ENCODE measurements around the gene FKBP15. TPM values are rescaled to one million over a fixed set of nuclear protein-coding genes. Genes with fewer than 3 reads are reported as not detected.

FKBP15 gene
- total RNA-seq, 1 experiment from 2014 or later = 18.5 TPM

GRCh38 chr9:113155911-113156588, 65.0 kb downstream of the FKBP15 start:
- H3T11ph ChIP-seq (ENCODE audit: low read length) = no peak overlapping the region
- no peaks in the 10 kb centered on the region for H3K79me2 ChIP-seq (ENCODE audit: insufficient read depth, low read length)
- H3K14ac ChIP-seq (ENCODE audit: insufficient read depth, low read length) = no peak overlapping the region
- H4K5ac ChIP-seq (ENCODE audit: insufficient read length, low read depth, low read length) = no peak overlapping the region
- no peak overlapping the region for H2AK5ac ChIP-seq (ENCODE audit: insufficient read length, low read length)
- H3K27me3 ChIP-seq (ENCODE audit: insufficient read depth, low read length) = peaks cover 2% of the 10 kb centered on the region
- peaks cover 3% of the 10 kb centered on the region for H3K23me2 ChIP-seq (ENCODE audit: insufficient read length, low read depth, low read length, poor library complexity, severe bottlenecking)
- H3K9me3 Mint-ChIP-seq = no peaks in the 10 kb centered on the region
- H3K27ac ChIP-seq (ENCODE audit: insufficient read length, low read depth, low read length) = no peak overlapping the region
- peaks cover 20% of the 10 kb centered on the region for H3K27me3 Mint-ChIP-seq (ENCODE audit: low read depth)
- H3K4me1 ChIP-seq (ENCODE audit: insufficient read depth, low read length) = peaks cover 2% of the 10 kb centered on the region; the same call in 1 of the 2 replicates
- H4K91ac ChIP-seq (ENCODE audit: insufficient read length, low read depth, low read length) = no peak overlapping the region
- H2BK5ac ChIP-seq (ENCODE audit: insufficient read length, low read length) = no peak overlapping the region
- H2BK15ac ChIP-seq (ENCODE audit: low read depth, low read length) = no peak overlapping the region
- H3K9ac ChIP-seq (ENCODE audit: extremely low read depth, insufficient read length, low read length) = no peak overlapping the region
- peaks cover 27 to 31% of the 10 kb centered on the region in 2 experiments for H3K4me1 Mint-ChIP-seq
- H2BK12ac ChIP-seq (ENCODE audit: insufficient read length, low read depth, low read length) = no peak overlapping the region
- H3K4me2 ChIP-seq (ENCODE audit: insufficient read depth, insufficient read length, low read length) = no peak overlapping the region
- peaks cover 0 to 2% (median 0%) of the 10 kb centered on the region in 3 experiments; a peak in 2 of 7 replicates for H3K36me3 Mint-ChIP-seq (ENCODE audit: insufficient read depth in 1 of 3, low read depth in 3 of 3)
- H3K27ac Mint-ChIP-seq = peak overlapping the region in 1 of 3 experiments; percentile 9; a peak in 1 of 7 replicates
- H2AFZ ChIP-seq (ENCODE audit: low read length) = no peak overlapping the region
- H2BK20ac ChIP-seq (ENCODE audit: low read depth, low read length, poor library complexity, severe bottlenecking) = no peak overlapping the region
- H4K8ac ChIP-seq (replicated peaks; ENCODE audit: insufficient read length, low read depth, low read length) = no peak overlapping the region
- no peak overlapping the region for H3K4me3 Mint-ChIP-seq
- no peaks in the 10 kb centered on the region for H3K79me1 ChIP-seq (ENCODE audit: insufficient read depth, low read depth, low read length, poor library complexity, severe bottlenecking)
- TF ChIP-seq, protein P1, sequence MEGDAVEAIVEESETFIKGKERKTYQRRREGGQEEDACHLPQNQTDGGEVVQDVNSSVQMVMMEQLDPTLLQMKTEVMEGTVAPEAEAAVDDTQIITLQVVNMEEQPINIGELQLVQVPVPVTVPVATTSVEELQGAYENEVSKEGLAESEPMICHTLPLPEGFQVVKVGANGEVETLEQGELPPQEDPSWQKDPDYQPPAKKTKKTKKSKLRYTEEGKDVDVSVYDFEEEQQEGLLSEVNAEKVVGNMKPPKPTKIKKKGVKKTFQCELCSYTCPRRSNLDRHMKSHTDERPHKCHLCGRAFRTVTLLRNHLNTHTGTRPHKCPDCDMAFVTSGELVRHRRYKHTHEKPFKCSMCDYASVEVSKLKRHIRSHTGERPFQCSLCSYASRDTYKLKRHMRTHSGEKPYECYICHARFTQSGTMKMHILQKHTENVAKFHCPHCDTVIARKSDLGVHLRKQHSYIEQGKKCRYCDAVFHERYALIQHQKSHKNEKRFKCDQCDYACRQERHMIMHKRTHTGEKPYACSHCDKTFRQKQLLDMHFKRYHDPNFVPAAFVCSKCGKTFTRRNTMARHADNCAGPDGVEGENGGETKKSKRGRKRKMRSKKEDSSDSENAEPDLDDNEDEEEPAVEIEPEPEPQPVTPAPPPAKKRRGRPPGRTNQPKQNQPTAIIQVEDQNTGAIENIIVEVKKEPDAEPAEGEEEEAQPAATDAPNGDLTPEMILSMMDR (conservative IDR thresholded peaks at IDR 0.05) = no peak
- H3K4ac ChIP-seq (ENCODE audit: low read depth, low read length) = no peak overlapping the region
- DNase-seq = no peak
- no peaks in the 10 kb centered on the region for H3K9me3 ChIP-seq (ENCODE audit: control insufficient read depth, low read depth, low read length)
- no CpG with 5 or more reads among the region's 7 CpGs for WGBS (ENCODE audit: extremely low coverage, insufficient read length, low lambda C conversion rate)
- no peak overlapping the region for H3K56ac ChIP-seq (ENCODE audit: insufficient read length, low read depth, low read length)
- H4K20me1 ChIP-seq (ENCODE audit: control insufficient read depth, insufficient read depth, insufficient read length) = no peaks in the 10 kb centered on the region
- no peak overlapping the region for H3K23ac ChIP-seq (ENCODE audit: insufficient read length, low read depth, low read length)
- no peak overlapping the region for H2BK120ac ChIP-seq (ENCODE audit: low read depth, low read length, poor library complexity, severe bottlenecking)
- H3K18ac ChIP-seq (ENCODE audit: insufficient read length, low read depth, low read length) = no peak overlapping the region
